ENCODE measurements around the gene ACAD11.
"Not testable (repeated sequence)": the region's sequence is repeated elsewhere in the genome, so short reads cannot be mapped to it uniquely, and the experiment has no call there.

ACAD11 gene

DNA sequence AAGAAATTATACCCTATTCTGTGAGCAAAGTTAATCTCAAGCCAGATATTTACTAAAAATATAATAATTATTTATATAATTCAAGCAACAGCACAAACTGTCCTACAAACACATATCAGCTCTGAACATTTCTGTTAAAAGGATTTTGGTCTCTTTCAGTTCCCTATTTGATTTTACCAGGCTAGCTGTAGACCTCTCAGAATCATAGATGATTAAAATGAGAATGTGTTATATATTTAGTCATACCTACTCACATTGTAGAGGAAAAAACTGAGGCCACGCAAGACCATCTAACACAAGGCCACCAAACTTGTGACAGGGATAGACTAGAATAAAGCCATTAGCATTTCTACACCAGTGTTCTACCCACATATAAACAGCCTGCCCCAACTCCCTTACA lies 34.0 kb downstream of the ACAD11 start:
- Histone ChIP-seq H3K27me3 (ENCODE audit: low read depth, low read length) (no peaks in the 10 kb centered on the region), H3K36me3 (ENCODE audit: control insufficient read depth in 1 of 2, insufficient read depth in 2 of 2, low read length in 2 of 2) (peaks cover 0 to 15% of the 10 kb centered on the region in 2 donors), H3K4me1 (ENCODE audit: control insufficient read depth in 1 of 2, insufficient read depth in 2 of 2, low read length in 2 of 2) (no peaks in the 10 kb centered on the region), H3K4me3 (ENCODE audit: low read depth in 1 of 2, low read length in 2 of 2) (no peak overlapping the region), H3K9me3 (ENCODE audit: control insufficient read depth in 1 of 2, low read length in 2 of 2) (peaks cover 0 to 5% of the 10 kb centered on the region in 2 donors), H3K27ac (ENCODE audit: low read length) (no peak overlapping the region)

DNA sequence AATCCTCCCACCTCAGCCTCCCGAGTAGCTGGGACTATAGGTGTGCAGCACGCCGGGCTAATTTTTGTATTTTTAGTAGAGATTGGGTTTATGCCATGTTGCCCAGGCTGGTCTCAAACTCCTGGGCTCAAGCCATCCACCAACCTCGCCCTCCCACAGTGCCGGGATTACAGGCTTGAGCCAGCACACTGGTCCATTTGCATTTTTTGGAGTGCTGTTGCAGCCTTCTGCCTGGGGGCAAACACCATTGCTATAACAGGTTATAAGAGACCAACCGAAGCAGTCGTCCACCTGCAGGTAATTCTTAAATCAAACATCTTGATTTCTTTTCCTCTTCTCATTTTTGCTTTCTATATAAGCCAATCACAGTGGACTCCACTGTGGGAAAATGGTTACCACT lies 34.8 kb downstream of the ACAD11 start:
- no peak overlapping the region for H3K4me3 ChIP-seq (ENCODE audit: low read depth in 1 of 2, low read length in 2 of 2)
- peaks cover 0 to 15% of the 10 kb centered on the region in 2 donors for H3K36me3 ChIP-seq (ENCODE audit: control insufficient read depth in 1 of 2, insufficient read depth in 2 of 2, low read length in 2 of 2)
- no peaks in the 10 kb centered on the region for H3K27me3 ChIP-seq (ENCODE audit: low read depth, low read length)
- H3K4me1 ChIP-seq (ENCODE audit: control insufficient read depth in 1 of 2, insufficient read depth in 2 of 2, low read length in 2 of 2), result no peaks in the 10 kb centered on the region
- H3K27ac ChIP-seq (ENCODE audit: low read length), result no peak overlapping the region
- H3K9me3 ChIP-seq (ENCODE audit: control insufficient read depth in 1 of 2, low read length in 2 of 2), result peaks cover 0 to 5% of the 10 kb centered on the region in 2 donors

DNA sequence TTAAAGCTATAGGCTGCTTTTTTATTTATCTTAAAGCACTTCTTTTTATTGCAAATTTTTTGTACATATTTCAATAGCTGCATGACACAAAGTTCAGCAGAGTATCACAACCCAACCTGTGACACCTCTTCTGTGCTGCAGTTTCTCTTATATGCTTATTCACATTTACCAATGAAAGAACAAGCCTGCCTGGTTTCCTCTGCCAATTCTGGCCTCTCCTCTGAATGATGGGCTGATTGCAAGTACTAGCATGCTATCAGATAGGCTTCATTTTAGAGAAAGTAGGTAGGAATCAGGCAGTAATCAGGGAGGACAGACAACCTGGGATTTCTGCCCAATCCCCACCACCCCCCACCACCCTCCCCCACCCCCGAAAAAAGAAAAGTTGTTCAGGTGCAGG lies 36.0 kb downstream of the ACAD11 start:
- Histone ChIP-seq H3K9me3 (ENCODE audit: control insufficient read depth in 1 of 2, low read length in 2 of 2) (peaks cover 0 to 5% of the 10 kb centered on the region in 2 donors), H3K4me3 (ENCODE audit: low read depth in 1 of 2, low read length in 2 of 2) (no peak overlapping the region), H3K36me3 (ENCODE audit: control insufficient read depth in 1 of 2, insufficient read depth in 2 of 2, low read length in 2 of 2) (peaks cover 0 to 15% of the 10 kb centered on the region in 2 donors), H3K27me3 (ENCODE audit: low read depth, low read length) (no peaks in the 10 kb centered on the region), H3K4me1 (ENCODE audit: control insufficient read depth in 1 of 2, insufficient read depth in 2 of 2, low read length in 2 of 2) (no peaks in the 10 kb centered on the region), H3K27ac (ENCODE audit: low read length) (no peak overlapping the region)

DNA sequence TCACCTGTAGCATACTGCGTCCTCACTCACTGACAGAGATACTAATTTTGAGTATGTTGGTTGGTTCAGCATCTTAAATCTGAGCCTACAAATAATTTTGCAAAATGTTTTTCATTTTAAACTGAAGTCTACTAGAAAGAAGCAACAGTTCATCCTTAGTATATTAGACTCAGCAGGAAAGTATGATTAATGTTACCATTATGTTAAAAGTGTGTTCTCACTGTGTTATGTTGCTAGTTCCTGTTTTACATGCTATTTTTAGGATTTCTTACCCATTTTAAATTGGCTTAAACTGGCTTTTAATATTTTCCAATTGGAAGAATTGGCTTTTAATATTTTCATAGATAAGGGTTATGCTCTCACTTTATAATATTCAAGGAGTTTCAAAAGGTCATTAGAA lies 36.8 kb downstream of the ACAD11 start:
- Histone ChIP-seq H3K27me3 (ENCODE audit: low read depth, low read length) (no peaks in the 10 kb centered on the region), H3K4me3 (ENCODE audit: low read depth in 1 of 2, low read length in 2 of 2) (no peak overlapping the region), H3K36me3 (ENCODE audit: control insufficient read depth in 1 of 2, insufficient read depth in 2 of 2, low read length in 2 of 2) (peaks cover 0 to 15% of the 10 kb centered on the region in 2 donors), H3K9me3 (ENCODE audit: control insufficient read depth in 1 of 2, low read length in 2 of 2) (peaks cover 0 to 5% of the 10 kb centered on the region in 2 donors), H3K4me1 (ENCODE audit: control insufficient read depth in 1 of 2, insufficient read depth in 2 of 2, low read length in 2 of 2) (no peaks in the 10 kb centered on the region), H3K27ac (ENCODE audit: low read length) (no peak overlapping the region)

DNA sequence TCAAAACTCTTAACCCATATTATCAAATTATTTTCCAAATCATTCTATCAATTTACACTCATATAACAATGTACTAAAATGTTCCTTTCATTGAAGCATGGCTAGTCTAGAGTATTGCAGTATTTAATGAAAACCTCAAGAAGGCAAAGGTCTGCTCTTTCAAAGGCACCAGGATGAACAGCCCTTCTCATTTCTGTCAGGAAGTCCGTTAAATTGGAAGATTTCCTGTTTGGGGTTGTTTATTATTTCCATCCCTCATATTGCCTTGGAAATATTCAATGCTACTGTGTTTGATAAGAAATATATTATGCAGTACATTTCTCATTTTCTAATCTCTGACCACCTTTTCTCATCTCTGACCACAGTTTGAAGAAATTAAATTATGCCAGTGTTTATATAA lies 37.5 kb downstream of the ACAD11 start:
- Histone ChIP-seq H3K27me3 (ENCODE audit: low read depth, low read length) (no peaks in the 10 kb centered on the region), H3K4me1 (ENCODE audit: control insufficient read depth in 1 of 2, insufficient read depth in 2 of 2, low read length in 2 of 2) (no peaks in the 10 kb centered on the region), H3K27ac (ENCODE audit: low read length) (no peak overlapping the region), H3K4me3 (ENCODE audit: low read depth in 1 of 2, low read length in 2 of 2) (no peak overlapping the region), H3K9me3 (ENCODE audit: control insufficient read depth in 1 of 2, low read length in 2 of 2) (peaks cover 0 to 5% of the 10 kb centered on the region in 2 donors), H3K36me3 (ENCODE audit: control insufficient read depth in 1 of 2, insufficient read depth in 2 of 2, low read length in 2 of 2) (peaks cover 0 to 17% of the 10 kb centered on the region in 2 donors)

DNA sequence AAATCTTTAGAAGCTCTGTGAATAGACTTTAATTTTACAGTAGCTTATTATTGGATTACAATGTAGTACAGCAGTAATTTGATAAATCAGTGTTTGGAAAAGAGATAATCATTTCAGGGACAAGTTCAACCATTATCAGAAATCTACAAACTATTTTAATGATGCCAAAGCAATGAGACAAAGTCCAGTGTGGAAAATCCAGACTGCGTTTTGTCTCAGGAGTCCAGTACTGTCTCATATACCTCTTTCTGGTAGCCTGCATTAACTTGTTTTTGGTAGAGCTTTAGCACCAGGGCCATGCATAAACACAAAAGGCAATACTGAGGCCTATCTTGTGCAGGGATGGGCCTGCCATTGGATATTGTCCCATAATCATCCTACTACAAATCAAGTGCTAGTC lies 42.8 kb downstream of the ACAD11 start:
- H3K27ac ChIP-seq (ENCODE audit: low read length), result no peak overlapping the region
- no peaks in the 10 kb centered on the region for H3K27me3 ChIP-seq (ENCODE audit: low read depth, low read length)
- H3K36me3 ChIP-seq (ENCODE audit: control insufficient read depth in 1 of 2, insufficient read depth in 2 of 2, low read length in 2 of 2), result peaks cover 0 to 20% of the 10 kb centered on the region in 2 donors
- no peaks in the 10 kb centered on the region for H3K4me1 ChIP-seq (ENCODE audit: control insufficient read depth in 1 of 2, insufficient read depth in 2 of 2, low read length in 2 of 2)
- H3K9me3 ChIP-seq (ENCODE audit: control insufficient read depth in 1 of 2, low read length in 2 of 2), result peaks cover 0 to 5% of the 10 kb centered on the region in 2 donors
- H3K4me3 ChIP-seq (ENCODE audit: low read depth in 1 of 2, low read length in 2 of 2), result no peak overlapping the region

DNA sequence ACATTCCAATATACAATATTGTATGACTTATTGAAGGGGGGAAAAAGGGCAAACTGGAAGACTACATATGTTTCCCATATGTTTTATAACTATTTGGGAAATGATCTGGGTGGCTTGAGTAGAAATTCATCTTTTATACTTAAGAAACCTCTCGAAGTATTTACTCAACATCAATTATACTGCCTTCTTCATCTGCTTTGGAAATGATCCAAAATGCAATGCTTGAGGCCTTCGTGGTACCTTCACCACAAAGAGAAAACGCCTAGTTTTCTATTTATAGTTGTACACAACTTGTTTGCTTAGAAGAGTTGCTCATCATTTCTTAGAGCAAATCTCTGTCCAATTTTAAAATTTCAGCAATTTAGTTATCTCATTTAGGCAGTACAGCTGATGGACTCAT lies 43.7 kb downstream of the ACAD11 start:
- peaks cover 0 to 15% of the 10 kb centered on the region in 2 donors for H3K36me3 ChIP-seq (ENCODE audit: control insufficient read depth in 1 of 2, insufficient read depth in 2 of 2, low read length in 2 of 2)
- H3K4me3 ChIP-seq (ENCODE audit: low read depth in 1 of 2, low read length in 2 of 2), result no peak overlapping the region
- peaks cover 0 to 2% of the 10 kb centered on the region in 2 donors for H3K9me3 ChIP-seq (ENCODE audit: control insufficient read depth in 1 of 2, low read length in 2 of 2)
- H3K27ac ChIP-seq (ENCODE audit: low read length), result no peak overlapping the region
- H3K27me3 ChIP-seq (ENCODE audit: low read depth, low read length), result no peaks in the 10 kb centered on the region
- H3K4me1 ChIP-seq (ENCODE audit: control insufficient read depth in 1 of 2, insufficient read depth in 2 of 2, low read length in 2 of 2), result no peaks in the 10 kb centered on the region

DNA sequence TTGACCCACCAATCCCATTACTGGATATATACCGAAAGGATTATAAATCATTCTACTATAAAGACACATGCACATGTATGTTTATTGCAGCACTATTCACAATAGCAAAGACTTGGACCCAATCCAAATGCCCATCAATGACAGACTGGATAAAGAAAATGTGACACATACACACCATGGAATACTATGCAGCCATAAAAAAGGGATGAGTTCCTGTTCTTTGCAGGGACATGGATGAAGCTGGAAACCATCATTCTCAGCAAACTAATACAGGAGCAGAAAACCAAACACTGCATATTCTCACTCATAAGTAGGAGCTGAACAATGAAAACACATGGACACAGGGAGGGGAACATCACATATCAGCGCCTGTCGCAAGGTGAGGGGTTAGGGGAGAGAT lies 44.3 kb downstream of the ACAD11 start:
- H3K9me3 ChIP-seq (ENCODE audit: control insufficient read depth in 1 of 2, low read length in 2 of 2); H3K27me3 ChIP-seq (ENCODE audit: low read depth, low read length): not testable (repeated sequence)
- H3K36me3 ChIP-seq (ENCODE audit: control insufficient read depth in 1 of 2, insufficient read depth in 2 of 2, low read length in 2 of 2), result peaks cover 0 to 15% of the 10 kb centered on the region in 2 donors

DNA sequence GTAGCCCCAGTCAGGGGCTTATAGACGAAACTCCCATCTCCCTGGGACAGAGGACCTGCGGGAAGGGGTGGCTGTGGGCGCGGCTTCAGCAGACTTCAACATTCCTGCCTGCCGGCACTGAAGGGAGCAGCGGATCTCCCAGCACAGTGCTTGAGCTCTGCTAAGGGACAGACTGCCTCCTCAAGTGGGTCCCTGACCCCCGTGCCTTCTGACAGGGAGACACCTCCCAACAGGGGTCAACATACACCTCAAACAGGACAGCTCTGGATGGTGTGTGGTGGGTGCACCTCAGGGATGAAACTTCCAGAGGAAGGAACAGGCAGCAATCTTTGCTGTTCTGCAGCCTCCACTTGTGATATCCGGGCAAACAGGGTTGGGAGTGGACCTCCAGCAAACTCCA lies 53.0 kb downstream of the ACAD11 start:
- H3K27me3 ChIP-seq (ENCODE audit: low read depth, low read length); H3K36me3 ChIP-seq (ENCODE audit: control insufficient read depth in 1 of 2, insufficient read depth in 2 of 2, low read length in 2 of 2); H3K9me3 ChIP-seq (ENCODE audit: control insufficient read depth in 1 of 2, low read length in 2 of 2); H3K4me3 ChIP-seq (ENCODE audit: low read depth in 1 of 2, low read length in 2 of 2); H3K27ac ChIP-seq (ENCODE audit: low read length): not testable (repeated sequence)
- peaks cover 5 to 13% of the 10 kb centered on the region in 2 donors for H3K4me1 ChIP-seq (ENCODE audit: control insufficient read depth in 1 of 2, insufficient read depth in 2 of 2, low read length in 2 of 2)

More for the DNA sequence above, 44.3 kb downstream of the ACAD11 start:
- not testable (repeated sequence) for H3K4me3 ChIP-seq (ENCODE audit: low read depth in 1 of 2, low read length in 2 of 2); H3K4me1 ChIP-seq (ENCODE audit: control insufficient read depth in 1 of 2, insufficient read depth in 2 of 2, low read length in 2 of 2); H3K27ac ChIP-seq (ENCODE audit: low read length)

DNA sequence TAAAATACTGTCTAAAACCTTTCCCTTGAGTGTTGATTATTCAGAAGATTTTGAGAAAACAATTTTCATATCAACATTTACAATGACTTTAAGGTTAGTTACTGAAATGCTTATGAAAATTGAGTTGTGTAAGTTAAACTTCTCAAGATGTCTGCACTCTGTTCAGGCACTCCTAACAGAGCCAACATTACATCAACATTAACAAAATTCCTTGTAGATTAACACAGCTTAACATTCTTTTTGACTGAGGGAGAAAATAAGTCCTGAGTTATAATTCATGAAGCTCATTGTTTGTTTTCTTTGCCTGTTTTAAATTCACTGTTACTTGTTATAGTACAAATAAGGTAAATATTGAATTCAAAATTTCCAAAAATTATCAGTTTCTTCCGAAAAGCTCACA lies 53.5 kb downstream of the ACAD11 start:
- H3K27ac ChIP-seq (ENCODE audit: low read length), result no peak overlapping the region

DNA sequence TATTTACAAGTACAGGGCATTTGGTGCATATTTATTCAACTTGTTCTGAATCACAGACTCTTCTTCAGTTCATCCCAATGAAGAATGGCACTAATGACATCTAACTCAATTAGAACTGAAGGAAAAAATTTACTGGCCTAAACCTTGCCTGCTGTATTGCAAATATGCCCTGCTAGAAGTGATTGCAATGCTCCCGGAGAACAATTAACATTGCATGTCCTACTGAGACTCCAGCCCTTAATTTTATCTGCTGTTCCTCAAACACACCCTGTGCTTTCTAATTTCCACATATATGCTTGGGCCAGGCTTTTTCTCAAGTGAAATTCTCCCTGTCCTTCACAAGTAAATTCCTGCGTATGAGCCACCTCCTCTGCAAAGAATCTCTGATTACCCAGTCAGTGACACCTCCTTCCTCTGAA lies 54.2 kb downstream of the ACAD11 start:
- Histone ChIP-seq H3K27me3 (ENCODE audit: low read depth, low read length) (no peaks in the 10 kb centered on the region), H3K36me3 (ENCODE audit: control insufficient read depth in 1 of 2, insufficient read depth in 2 of 2, low read length in 2 of 2) (peaks cover 0 to 8% of the 10 kb centered on the region in 2 donors), H3K4me1 (ENCODE audit: control insufficient read depth in 1 of 2, insufficient read depth in 2 of 2, low read length in 2 of 2) (peaks cover 5 to 13% of the 10 kb centered on the region in 2 donors), H3K4me3 (ENCODE audit: low read depth in 1 of 2, low read length in 2 of 2) (no peak overlapping the region), H3K9me3 (ENCODE audit: control insufficient read depth in 1 of 2, low read length in 2 of 2) (peaks cover 0 to 8% of the 10 kb centered on the region in 2 donors), H3K27ac (ENCODE audit: low read length) (no peak overlapping the region)

More for the DNA sequence above, 53.5 kb downstream of the ACAD11 start:
- no peak overlapping the region for H3K4me3 ChIP-seq (ENCODE audit: low read depth in 1 of 2, low read length in 2 of 2)
- H3K4me1 ChIP-seq (ENCODE audit: control insufficient read depth in 1 of 2, insufficient read depth in 2 of 2, low read length in 2 of 2), result peaks cover 5 to 13% of the 10 kb centered on the region in 2 donors
- H3K27me3 ChIP-seq (ENCODE audit: low read depth, low read length), result no peaks in the 10 kb centered on the region
- peaks cover 0 to 8% of the 10 kb centered on the region in 2 donors for H3K9me3 ChIP-seq (ENCODE audit: control insufficient read depth in 1 of 2, low read length in 2 of 2)
- peaks cover 0 to 8% of the 10 kb centered on the region in 2 donors for H3K36me3 ChIP-seq (ENCODE audit: control insufficient read depth in 1 of 2, insufficient read depth in 2 of 2, low read length in 2 of 2)

DNA sequence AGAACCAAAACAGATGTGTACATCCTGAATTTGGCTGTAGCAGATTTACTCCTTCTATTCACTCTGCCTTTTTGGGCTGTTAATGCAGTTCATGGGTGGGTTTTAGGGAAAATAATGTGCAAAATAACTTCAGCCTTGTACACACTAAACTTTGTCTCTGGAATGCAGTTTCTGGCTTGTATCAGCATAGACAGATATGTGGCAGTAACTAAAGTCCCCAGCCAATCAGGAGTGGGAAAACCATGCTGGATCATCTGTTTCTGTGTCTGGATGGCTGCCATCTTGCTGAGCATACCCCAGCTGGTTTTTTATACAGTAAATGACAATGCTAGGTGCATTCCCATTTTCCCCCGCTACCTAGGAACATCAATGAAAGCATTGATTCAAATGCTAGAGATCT lies 59.0 kb downstream of the ACAD11 start:
- peaks cover 0 to 13% of the 10 kb centered on the region in 2 donors for H3K36me3 ChIP-seq (ENCODE audit: control insufficient read depth in 1 of 2, insufficient read depth in 2 of 2, low read length in 2 of 2)
- not testable (repeated sequence) for H3K27me3 ChIP-seq (ENCODE audit: low read depth, low read length); H3K4me3 ChIP-seq (ENCODE audit: low read depth in 1 of 2, low read length in 2 of 2); H3K4me1 ChIP-seq (ENCODE audit: control insufficient read depth in 1 of 2, insufficient read depth in 2 of 2, low read length in 2 of 2); H3K27ac ChIP-seq (ENCODE audit: low read length); H3K9me3 ChIP-seq (ENCODE audit: control insufficient read depth in 1 of 2, low read length in 2 of 2)

Measured in muscle layer of duodenum (tissue), 2 donors.